Superior temporal gyrus (tissue), 1 donor: ENCODE data around the gene ING2.
"Not testable (repeated sequence)": the region's sequence is repeated elsewhere in the genome, so short reads cannot be mapped to it uniquely, and the experiment has no call there.

Experiments
- DNase-seq: peaks from one replicate; pipeline ENCODE4 v3.0.0-alpha.2; 2016; ENCODE audit errors: extremely low spot score

Gene ING2

GRCh38 chr4:183550345-183551093 is 45.7 kb downstream of the ING2 start:
- DNase-seq, result no peak

- DNase-seq, result no peak
Measured at GRCh38 chr4:183552274-183553146, 47.7 kb downstream of the ING2 start.

GRCh38 chr4:183553147-183553478 is 48.3 kb downstream of the ING2 start:
- not testable (repeated sequence) for DNase-seq

- no peak for DNase-seq
Measured at GRCh38 chr4:183553601-183554345, 48.9 kb downstream of the ING2 start.

GRCh38 chr4:183554346-183554686 is 49.5 kb downstream of the ING2 start:
- DNase-seq, result no peak

- no peak for DNase-seq
Measured at GRCh38 chr4:183554878-183555585, 50.2 kb downstream of the ING2 start.

- no peak for DNase-seq
Measured at GRCh38 chr4:183556947-183557346, 52.1 kb downstream of the ING2 start.

GRCh38 chr4:183557611-183558010 is 52.8 kb downstream of the ING2 start:
- no peak for DNase-seq

- DNase-seq, result no peak
Measured at GRCh38 chr4:183558873-183559272, 54.0 kb downstream of the ING2 start.

GRCh38 chr4:183561905-183562304 is 57.0 kb downstream of the ING2 start:
- DNase-seq, result no peak
